ENCODE data around the gene WDR45B.

The WDR45B gene

GRCh38 chr17:82653651-82654528 lies 5.6 kb upstream of the WDR45B start:
- DNase-seq (ENCODE audit: low read depth): no peak
- no peak for TF ChIP-seq CTCF (IDR thresholded peaks at IDR 0.05; ENCODE audit: low read depth, low read length, missing control alignments)
- in situ Hi-C loops (cut with HindIII; ENCODE audit: low sequenced_read_pairs): no loop called here
- no peak overlapping the region for H3K4me3 ChIP-seq (ENCODE audit: low read depth, low read length)

GRCh38 chr17:82650723-82651122 lies 2.5 kb upstream of the WDR45B start:
- no peak for DNase-seq (ENCODE audit: low read depth)
- no peak overlapping the region for H3K4me3 ChIP-seq (ENCODE audit: low read depth, low read length)
- TF ChIP-seq CTCF (IDR thresholded peaks at IDR 0.05; ENCODE audit: low read depth, low read length, missing control alignments): no peak
- in situ Hi-C loops (cut with HindIII; ENCODE audit: low sequenced_read_pairs): no loop called here

DNA sequence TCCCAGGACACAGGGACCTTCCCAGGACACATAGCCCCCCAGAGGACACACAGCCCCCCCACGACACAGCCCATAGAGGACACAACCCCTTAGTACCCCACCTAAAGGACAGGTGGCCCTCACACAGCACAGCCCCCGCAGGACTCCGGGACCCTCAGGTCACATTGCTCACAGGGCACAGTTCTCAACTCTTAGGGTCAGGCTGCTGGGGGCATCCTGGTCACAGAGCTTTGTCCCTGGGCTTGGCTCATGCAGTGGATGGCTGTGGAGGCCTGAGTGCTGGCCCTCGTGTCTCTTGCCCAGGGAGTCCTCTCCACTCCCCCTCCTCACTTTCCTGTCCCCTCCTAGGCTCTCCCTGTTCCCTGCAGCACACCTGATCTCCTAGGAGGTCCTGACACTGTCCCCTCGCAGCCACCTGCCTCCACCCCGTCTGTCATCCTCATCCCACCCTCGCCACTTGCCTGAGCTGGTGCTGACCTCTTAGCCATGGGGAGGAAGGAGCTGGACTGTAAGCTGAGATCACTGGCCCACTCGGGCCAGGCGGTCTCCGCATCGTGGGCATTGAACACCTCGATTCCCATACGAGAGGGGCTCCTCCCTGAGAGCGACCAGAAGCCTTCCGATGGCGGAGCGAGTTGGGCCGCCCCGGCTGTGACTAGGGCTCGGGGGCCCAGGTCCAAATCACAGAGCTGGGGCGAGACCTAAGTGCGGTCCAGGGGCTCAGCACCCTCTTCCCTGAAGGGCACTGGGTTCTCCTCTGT lies 1.4 kb upstream of the WDR45B start:
- TF ChIP-seq CTCF (IDR thresholded peaks at IDR 0.05; ENCODE audit: low read depth, low read length, missing control alignments): no peak
- in situ Hi-C loops (cut with HindIII; ENCODE audit: low sequenced_read_pairs): no loop called here
- H3K4me3 ChIP-seq (ENCODE audit: low read depth, low read length): no peak overlapping the region
- DNase-seq (ENCODE audit: low read depth): no peak

DNA sequence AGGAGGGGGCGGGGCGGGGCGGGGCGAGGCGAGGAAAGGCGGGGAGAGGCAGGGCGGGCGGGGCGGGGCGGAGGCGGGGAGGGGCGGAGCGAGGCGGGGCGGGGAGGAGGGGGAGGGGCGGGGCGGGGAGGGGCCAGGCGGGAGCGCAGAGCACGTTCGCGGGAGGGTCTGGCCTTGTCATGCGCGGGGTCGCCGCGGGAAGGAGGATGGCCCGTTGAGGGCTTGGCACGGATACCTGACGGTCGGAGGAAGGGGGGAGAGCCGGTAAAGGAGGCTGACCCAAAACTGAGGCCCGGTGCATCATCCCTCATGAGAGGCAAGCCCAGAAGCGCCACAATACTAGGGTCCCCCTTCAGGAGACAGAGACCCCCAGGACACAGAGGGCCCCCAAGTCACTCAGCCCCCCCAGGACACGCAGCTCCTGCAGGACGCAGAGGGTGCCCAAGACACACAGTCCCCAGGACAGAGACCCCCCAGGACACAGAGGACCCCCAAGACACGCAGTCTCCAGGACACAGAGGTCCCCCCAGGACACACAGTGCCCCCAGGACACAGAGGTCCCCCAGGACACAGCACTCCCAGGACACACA lies 593 bp upstream of the WDR45B start:
- DNase-seq (ENCODE audit: low read depth): no peak
- peak overlapping the region; percentile 38 for H3K4me3 ChIP-seq (ENCODE audit: low read depth, low read length)
- no peak for TF ChIP-seq CTCF (IDR thresholded peaks at IDR 0.05; ENCODE audit: low read depth, low read length, missing control alignments)
- in situ Hi-C loops (cut with HindIII; ENCODE audit: low sequenced_read_pairs): no loop called here

- no peak for DNase-seq (ENCODE audit: low read depth)
- peak overlapping the region; percentile 94 for H3K4me3 ChIP-seq (ENCODE audit: low read depth, low read length)
- in situ Hi-C loops (cut with HindIII; ENCODE audit: low sequenced_read_pairs): no loop called here
- TF ChIP-seq CTCF (IDR thresholded peaks at IDR 0.05; ENCODE audit: low read depth, low read length, missing control alignments): peak; percentile 34
Measured at GRCh38 chr17:82647593-82648164, 565 bp downstream of the WDR45B start.

GRCh38 chr17:82645516-82645915 lies 2.7 kb downstream of the WDR45B start:
- no peak for TF ChIP-seq CTCF (IDR thresholded peaks at IDR 0.05; ENCODE audit: low read depth, low read length, missing control alignments)
- in situ Hi-C loops (cut with HindIII; ENCODE audit: low sequenced_read_pairs): no loop called here
- no peak overlapping the region for H3K4me3 ChIP-seq (ENCODE audit: low read depth, low read length)
- DNase-seq (ENCODE audit: low read depth): no peak
